H1 (cell line): ENCODE data around the gene FFAR2. TPM values are rescaled to one million over a fixed set of nuclear protein-coding genes. Genes with fewer than 3 reads are reported as not detected.

Experiments used
- ATF2 ChIP-seq: IDR thresholded peaks from 2 replicates; pipeline ENCODE4 v1.6.1; 2012; ENCODE audit warnings: low read length, inconsistent platforms
- CBX5 ChIP-seq: fragments of 300-800, 300-1000 bp; sonication (generic); IDR thresholded peaks from 2 replicates; pipeline ENCODE4 v1.7.1; 2016; ENCODE audit warnings: antibody characterized with exemption, low read length, low read depth
- CBX8 ChIP-seq: fragments of 300-800, 300-1000 bp; sonication (generic); IDR thresholded peaks from 2 replicates; pipeline ENCODE4 v1.7.1; 2016; ENCODE audit warnings: low read depth, low read length, borderline replicate concordance
- KDM1A ChIP-seq: fragments of 200-600, 300-600 bp; sonication (generic); IDR thresholded peaks from 2 replicates; pipeline ENCODE4 v1.7.1; 2016; ENCODE audit warnings: mild to moderate bottlenecking, low read length, borderline replicate concordance
- KDM4A ChIP-seq: IDR thresholded peaks from one replicate; pipeline ENCODE4 v1.7.1; 2012; ENCODE audit warnings: low read depth, mild to moderate bottlenecking, moderate library complexity, low read length, inconsistent platforms; ENCODE audit not compliant: severe bottlenecking
- POLR2AphosphoS5 ChIP-seq: IDR thresholded peaks from 2 replicates; pipeline ENCODE4 v1.6.1; 2011; ENCODE audit warnings: low read depth, low read length
- TCF12 ChIP-seq: IDR thresholded peaks from 2 replicates; pipeline ENCODE4 v1.6.1; 2011; ENCODE audit warnings: low read depth, mild to moderate bottlenecking, low read length
- TEAD4 ChIP-seq: IDR thresholded peaks from 2 replicates; pipeline ENCODE4 v1.6.1; 2012; ENCODE audit warnings: low read depth, low read length, inconsistent platforms, mixed read lengths
- polyA plus RNA-seq, 7 experiments: library from polyadenylated mRNA; depleted of rRNA in 3 of 7; stranded (reverse) in 5 of 7; unstranded in 2 of 7; fragments of >200 nt in 5 of 7; fragments of 200-250 nt in 2 of 7; gene quantifications; 1 replicate in 5 of 7; 2 replicates in 1 of 7; 4 replicates in 1 of 7; pipeline versions ENCODE4 v1.2.1 to v1.2.3, GENCODE V29; 2011 to 2013; ENCODE audit warnings: missing spikeins in 2 of 7, mixed read lengths in 2 of 7
- total RNA-seq: library from RNA; stranded (reverse); fragmentation: NEBNext Ultra II Directional; extraction: Animal tissue kit (Norgen Biotek cat#: 25700); gene quantifications from 2 replicates; pipeline ENCODE4 v1.2.1, GENCODE V29; 2021

FFAR2 gene
- total and polyA plus RNA-seq, 2 of the 8 experiments (the other 6 are each of a cell fraction or from before 2014, with no cell fraction given): not detected

- TF ChIP-seq ATF2 (no peak), CBX5 (no peak), CBX8 (no peak), POLR2AphosphoS5 (no peak), TEAD4 (no peak), TCF12 (no peak), KDM1A (no peak), KDM4A (no peak)
Observed at GRCh38 chr19:35459414-35460082, 11.5 kb downstream of the FFAR2 start (continued).
